ENCODE results near the gene FOXRED2.

DNA sequence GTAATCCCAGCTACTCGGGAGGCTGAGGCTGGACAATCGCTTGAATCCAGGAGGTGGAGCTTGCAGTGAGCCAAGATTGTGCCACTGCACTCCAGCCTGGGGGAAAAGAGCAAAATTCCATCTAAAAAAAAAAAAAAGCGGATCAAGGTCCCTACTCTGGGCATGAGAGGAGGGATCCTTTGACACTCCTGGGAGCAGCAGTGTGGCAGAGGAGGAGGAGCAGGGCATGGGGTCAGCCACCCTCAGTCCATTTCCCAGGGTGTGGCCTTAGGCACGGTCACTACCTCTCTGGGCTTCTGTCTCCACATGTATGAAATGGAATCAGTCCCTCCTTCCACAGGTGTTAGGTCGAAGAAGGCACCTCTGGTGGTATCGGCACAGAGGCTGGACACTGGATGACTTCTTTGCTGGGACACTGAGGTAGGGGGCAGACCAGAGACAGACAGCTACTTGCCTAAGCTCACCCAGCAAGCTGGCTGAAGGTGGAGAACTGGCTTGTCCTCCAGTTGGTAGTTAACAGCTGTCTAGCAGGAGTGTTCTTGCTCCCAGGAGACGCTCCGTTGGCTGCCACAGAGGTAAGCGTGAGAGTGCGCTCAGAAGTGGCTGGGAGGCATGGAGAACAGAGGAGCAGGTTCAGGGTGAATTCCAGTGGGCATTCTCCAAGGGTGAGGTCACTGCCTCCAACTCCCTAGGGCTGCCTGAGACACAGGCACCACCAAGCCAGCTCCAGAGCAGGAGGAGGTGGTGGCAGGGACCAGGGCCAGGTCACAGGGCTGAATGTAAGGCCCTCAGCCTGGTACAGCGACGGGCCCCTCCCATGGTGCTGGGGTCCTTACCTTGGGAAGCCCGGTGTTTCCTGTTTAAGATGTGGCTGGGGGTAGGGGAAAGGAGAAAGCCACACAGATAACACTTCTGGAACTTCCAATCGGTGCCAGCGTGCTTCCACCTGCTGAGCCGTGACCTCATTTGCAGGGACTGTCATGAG, 44.9 kb downstream of the FOXRED2 start:
- TF ChIP-seq POLR2A (IDR thresholded peaks at IDR 0.05; ENCODE audit: low read length) (no peak), GATA1 (IDR thresholded peaks at IDR 0.05; ENCODE audit: low read depth, low read length) (no peak)
